NCI-H1930 (cell line): ENCODE data around the gene TTC39B.

Experiments
- DNase-seq, 2 experiments: peaks; one replicate each; lab custom pipeline; 2025; lab: John Stamatoyannopoulos, UW

The TTC39B gene

DNA sequence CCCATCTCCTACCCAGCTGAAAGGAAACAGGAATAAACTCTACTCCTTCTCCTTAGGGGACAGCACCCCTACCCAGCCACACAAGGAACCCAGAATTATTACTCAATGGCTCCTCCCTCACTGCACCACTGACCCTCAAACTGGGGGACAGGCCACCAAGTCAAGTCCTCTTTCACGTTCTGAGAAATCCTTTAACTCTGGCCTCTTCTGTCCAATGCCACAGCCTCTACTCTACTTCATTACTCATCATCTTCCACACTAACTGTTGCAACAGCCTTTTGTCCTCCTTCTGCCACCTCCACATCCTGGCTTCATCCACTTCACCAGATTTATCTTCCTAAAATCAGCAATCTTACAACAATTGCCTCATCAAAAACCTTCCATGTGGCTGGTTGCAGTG is 6.8 kb downstream of the TTC39B start:
- no peak for DNase-seq

DNA sequence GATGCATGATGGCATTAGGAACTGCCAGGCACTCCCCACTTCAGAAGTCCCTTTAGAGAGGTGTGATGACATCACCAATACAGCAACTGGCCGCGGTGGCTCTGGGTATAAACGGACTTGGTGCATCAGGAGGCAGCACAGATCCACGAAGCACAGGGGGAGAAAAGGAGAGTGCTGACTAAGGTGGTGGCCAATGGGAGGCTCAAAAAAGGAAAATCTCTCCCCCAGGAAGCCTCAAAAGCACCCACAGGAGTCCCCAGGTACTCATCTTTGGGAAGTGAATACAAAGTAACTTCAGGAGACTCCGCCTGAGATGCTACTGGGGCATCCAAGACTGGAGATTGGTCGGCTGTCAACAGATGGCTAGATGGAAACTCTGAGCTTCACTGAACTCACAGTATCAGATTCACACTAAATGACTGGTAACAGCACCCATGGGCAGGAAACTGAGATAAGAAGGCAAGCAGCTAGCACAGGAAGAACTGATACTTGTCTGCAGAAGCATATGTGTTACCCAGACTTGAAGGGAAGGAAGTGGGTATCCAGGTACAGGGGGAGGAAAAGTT is 7.6 kb downstream of the TTC39B start:
- DNase-seq: no peak

DNA sequence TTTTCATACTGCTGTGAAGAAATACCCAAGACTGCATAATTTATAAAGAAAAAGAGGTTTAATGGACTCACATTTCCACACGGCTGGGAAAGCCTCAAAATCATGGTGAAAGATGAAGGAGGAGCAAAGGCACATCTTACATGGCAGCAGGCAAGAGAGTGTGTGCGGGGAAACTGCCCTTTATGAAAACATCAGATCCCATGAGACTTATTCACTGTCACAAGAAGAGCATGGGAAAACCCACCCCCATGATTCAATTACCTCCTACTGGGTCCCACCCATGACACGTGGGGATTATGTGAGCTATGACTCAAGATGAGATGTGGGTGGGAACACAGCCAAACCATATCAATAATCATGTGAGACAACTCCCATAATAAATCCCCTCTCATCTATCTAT is 8.7 kb downstream of the TTC39B start:
- DNase-seq: no peak

GRCh38 chr9:15295761-15296405 is 11.1 kb downstream of the TTC39B start:
- DNase-seq: no peak

DNA sequence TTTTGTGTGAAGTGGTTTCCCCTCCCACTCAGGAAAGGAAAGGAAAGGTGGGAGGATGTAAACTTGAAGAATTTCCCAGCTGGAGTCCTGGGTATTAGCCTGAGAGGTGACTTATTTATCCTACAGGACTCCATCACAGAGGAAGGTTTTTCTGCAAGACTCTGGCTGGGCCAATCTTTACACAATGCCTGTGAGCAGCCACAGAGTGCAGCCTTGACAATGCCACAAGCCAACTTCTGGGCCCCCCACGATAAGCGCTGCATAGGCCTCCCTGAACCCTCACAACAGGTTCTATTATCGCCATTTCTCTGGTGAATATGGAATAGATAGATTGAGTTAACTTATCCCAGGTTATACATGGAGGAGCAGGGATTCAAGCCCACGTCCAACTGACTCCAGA is 12.4 kb downstream of the TTC39B start:
- DNase-seq: no peak

GRCh38 chr9:15293804-15294316 is 13.2 kb downstream of the TTC39B start:
- no peak for DNase-seq

GRCh38 chr9:15293084-15293483 is 13.9 kb downstream of the TTC39B start:
- no peak for DNase-seq

DNA sequence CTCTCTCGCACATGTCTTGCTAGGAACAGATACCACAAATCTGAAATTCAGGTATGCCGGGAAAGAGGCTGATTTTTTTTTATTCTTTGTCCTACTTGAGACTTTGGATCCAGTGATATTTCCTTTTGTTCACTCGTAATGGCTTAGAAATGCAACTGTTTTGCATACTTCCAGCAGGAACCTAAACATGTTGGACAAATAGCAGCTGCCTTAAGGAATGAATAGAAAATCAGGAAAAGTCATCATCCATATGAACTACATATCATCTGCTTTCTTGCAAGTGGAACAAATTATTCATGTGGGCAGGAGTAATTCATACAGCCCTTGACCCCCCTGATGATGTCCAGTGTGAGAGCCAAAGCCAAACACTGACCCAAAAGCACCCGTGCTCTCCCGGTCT is 17.4 kb downstream of the TTC39B start:
- DNase-seq: no peak

DNA sequence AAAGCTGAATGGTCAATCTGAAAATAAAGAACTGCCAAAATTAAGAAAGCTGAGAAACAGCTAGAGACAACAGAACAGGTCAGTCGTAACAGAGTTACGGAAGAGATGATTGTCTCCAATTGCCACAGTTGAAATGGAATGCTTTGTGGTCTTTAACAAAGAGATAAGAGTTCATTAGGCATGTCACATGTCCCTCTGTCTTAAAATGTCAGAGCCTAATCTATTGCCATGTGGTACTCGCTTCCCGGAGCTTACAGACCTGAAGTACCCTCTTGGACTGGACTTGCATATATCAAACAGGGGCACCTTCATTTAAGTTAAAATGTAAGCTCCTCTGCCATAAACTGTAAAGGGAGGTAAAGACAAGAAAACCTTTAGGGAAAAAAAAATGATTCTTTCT is 19.7 kb downstream of the TTC39B start:
- DNase-seq: no peak

DNA sequence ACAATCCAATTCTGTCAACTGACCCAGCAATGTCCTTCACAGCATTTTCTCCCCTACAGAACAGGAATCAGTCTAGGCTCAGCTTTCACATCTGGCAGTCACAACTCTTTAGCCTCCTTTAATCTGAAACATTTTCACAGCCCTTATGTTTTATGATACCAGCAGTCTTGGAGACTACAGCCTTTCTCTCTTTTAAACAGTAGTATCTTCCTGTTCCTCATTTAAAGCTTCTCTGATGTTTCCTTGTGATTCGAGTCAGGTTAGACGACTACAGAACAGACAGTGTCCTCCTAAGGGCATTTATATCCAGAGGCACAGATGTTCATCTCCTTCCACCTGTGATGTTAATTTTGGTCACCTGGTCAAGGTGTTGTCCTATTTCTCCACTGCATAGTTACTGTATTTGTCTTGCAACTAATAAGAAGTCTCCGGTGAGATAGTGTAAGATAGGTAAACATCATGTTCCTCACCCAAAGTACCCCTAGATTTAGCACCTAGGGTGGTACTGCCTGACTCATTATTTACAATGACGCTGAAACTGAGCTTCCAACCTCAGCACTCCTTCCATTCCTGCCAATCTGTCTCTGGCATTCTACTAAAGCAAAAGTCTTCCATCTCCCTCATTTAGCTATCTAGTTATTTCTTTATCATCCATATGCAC is 20.7 kb downstream of the TTC39B start:
- no peak for DNase-seq

GRCh38 chr9:15282567-15283285 is 24.3 kb downstream of the TTC39B start:
- no peak for DNase-seq

- no peak for DNase-seq
Measured at GRCh38 chr9:15280647-15281046, 26.4 kb downstream of the TTC39B start.

GRCh38 chr9:15278839-15279238 is 28.2 kb downstream of the TTC39B start:
- DNase-seq: no peak

DNA sequence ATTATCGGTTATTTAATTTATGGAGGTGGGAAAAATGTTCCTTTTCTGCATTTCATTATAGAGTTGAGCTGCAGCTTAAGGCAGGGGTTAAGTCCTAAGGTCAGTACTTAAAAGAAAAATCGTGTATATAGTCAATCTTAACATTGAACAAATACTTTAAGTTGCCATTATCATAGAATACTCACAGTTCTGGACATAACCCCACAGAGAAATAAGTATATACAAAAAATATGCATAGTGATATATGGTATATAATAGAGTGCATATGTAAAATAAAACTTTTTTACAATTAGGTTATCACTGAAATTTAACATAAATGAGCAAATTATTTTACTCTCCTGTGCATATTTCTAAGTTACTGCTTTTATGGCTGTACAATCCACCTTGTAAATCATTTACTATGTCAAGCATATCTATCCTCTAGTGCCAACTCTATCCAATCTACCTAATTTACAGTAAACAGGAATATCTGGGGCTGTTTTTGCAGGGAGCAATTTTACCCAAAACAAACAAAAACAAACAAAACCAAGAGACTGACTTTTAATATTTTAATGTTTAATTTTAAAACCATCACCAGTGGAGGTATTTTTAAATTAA is 28.8 kb downstream of the TTC39B start:
- no peak for DNase-seq

DNA sequence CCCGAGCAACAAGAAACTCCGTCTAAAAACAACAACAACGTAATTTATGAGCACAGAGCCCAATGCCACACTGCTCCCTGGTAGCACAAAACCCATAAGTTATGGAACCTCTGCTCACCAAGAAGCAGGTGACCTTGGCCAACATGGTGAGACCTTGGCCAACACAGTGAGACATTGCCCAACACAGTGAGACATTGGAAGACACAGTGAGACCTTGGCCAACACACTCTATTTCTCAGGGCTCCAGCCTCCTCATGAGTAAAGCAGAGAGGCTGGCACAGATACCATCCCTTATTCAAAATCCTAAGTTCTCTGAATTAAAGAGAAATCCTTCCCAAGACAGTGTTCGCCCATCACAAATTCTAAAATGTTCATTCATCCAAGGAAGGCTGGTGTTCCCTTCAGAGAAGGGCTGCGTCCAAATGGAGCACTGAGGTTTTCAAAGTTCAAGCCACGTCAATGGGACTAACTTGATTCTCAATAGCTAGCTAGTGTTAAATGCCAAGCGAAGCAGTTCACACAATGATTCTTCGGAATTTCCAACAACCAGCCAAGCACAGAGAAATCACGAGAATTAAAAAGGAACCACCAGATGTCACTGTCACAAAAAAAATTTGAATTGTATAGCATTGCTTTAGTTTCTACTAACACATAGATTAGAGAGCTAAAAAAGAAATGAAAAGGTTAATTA is 29.5 kb downstream of the TTC39B start:
- no peak for DNase-seq

- no peak for DNase-seq
Measured at GRCh38 chr9:15276328-15276938, 30.6 kb downstream of the TTC39B start.

DNA sequence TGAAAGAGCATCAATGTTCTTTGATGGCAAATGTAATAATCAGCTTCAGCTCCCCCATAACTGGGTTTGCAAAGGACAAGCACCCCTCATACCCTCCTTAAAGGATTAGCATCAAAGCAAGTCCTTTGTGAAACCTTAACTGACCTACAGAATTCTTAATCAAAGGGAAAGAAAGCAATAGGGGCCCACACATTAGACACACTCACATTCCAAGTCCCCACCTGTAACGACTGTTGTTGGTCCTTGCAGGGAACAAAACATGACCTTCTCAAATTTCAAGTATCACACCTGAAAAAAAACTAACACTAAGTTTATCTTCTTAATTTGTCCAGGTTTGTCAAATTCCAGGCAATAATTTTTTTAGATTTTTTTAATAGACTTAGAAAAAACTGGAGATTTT is 32.6 kb downstream of the TTC39B start:
- DNase-seq: no peak

GRCh38 chr9:15272377-15272928 is 34.6 kb downstream of the TTC39B start:
- no peak for DNase-seq

- DNase-seq: no peak
Measured at GRCh38 chr9:15271403-15271802, 35.6 kb downstream of the TTC39B start.

DNA sequence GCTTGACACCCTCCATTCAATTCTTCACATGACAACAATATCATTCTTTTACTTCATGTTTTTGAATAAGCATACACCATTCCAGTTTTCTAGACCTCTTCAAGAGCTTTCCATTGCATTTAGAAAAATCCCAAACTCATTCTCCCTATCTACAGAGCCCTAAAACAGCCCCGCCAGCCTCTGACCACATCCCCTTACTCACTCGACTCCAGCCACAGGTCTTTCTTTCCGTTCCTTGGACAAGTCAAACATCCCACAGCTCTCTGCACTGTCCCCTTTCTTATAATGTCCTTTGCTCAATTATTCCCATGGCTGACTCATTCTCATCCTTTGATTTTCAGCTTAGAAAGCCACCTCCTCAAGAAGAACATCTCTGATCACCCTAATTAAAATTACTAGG is 38.2 kb downstream of the TTC39B start:
- DNase-seq: no peak

DNA sequence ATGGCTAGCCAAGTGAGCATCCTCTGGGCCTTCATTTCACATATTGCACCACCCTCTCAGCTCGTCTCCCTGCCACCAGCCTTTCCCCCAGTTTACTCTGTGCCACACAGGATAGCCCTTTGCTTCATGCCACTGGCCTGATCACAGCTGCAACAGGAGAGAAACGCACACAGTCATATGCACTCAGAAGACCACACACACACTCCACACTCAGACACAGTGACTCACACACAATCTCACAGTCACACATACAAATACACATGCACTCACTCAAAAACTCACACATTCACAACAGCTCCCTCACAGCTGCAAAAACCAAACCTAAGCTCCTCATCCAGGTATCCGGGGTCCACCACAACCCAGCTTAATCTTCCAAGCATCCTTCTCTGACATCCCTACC is 38.7 kb downstream of the TTC39B start:
- no peak for DNase-seq
